ENCODE measurements around the gene NR2F1.

DNA sequence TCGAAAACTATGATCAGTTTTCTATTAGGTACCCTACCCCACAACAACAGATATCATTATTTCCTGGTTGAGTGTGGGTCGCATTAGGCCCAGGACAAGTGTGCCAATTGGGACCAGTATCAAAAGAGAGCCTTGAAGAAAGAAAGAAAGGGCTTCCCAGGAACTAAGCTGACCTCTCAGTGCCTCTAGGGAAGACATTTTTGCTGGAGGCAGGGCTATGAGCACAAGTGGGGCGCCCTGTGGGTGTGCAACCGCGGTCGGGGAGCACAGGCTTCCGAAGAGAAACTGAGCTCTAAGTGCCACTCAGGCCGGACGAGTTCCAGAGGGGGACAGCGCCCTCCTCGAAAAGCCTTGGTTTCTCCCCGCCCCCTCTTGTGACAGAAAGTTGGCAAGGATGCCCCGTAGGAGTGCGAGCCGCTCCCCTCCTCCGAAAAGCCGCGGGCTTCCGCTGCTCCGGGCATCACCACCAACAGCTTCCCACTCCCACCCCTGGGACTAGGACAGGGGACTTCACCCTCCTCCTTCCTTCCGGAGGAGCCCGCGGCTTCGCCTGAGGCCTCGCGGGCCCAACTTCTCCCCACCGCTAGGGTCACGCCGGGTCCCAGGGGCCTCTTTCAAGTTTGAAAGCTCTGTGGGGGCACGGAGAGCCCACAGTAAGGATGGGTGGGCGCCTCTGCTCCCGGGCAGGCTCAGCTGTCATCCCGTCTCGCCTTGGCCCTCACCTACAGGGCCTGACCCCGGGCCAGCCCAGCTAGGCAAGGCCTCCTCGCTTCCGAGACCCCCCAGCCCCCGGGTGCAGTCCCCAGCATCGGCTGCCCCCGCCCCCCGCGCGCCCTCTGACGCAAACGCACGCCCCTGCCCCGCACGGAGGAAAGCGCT lies 4.0 kb upstream of the NR2F1 start:
- TF ChIP-seq, protein P1, sequence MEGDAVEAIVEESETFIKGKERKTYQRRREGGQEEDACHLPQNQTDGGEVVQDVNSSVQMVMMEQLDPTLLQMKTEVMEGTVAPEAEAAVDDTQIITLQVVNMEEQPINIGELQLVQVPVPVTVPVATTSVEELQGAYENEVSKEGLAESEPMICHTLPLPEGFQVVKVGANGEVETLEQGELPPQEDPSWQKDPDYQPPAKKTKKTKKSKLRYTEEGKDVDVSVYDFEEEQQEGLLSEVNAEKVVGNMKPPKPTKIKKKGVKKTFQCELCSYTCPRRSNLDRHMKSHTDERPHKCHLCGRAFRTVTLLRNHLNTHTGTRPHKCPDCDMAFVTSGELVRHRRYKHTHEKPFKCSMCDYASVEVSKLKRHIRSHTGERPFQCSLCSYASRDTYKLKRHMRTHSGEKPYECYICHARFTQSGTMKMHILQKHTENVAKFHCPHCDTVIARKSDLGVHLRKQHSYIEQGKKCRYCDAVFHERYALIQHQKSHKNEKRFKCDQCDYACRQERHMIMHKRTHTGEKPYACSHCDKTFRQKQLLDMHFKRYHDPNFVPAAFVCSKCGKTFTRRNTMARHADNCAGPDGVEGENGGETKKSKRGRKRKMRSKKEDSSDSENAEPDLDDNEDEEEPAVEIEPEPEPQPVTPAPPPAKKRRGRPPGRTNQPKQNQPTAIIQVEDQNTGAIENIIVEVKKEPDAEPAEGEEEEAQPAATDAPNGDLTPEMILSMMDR (IDR thresholded peaks at IDR 0.05), result no peak
- TF ChIP-seq POLR2A (IDR thresholded peaks at IDR 0.05), result no peak
